ENCODE data around the gene SETX.
"Not testable (repeated sequence)": the region's sequence is repeated elsewhere in the genome, so short reads cannot be mapped to it uniquely, and the experiment has no call there.

The SETX gene

GRCh38 chr9:132354637-132355355, at the start of gene SETX:
SETX (minus strand) TSS chr9:132354986; CDS start chr9:132349428, 5,558 bp downstream.
- in situ Hi-C loops (cut with MboI; ENCODE audit: low sequenced_read_pairs): no loop called here

GRCh38 chr9:132404228-132404881, 49.6 kb upstream of the SETX start:
- in situ Hi-C loops (cut with MboI; ENCODE audit: low sequenced_read_pairs): no loop called here

GRCh38 chr9:132401824-132402223, 47.0 kb upstream of the SETX start:
- in situ Hi-C loops (cut with MboI; ENCODE audit: low sequenced_read_pairs): no loop called here

GRCh38 chr9:132395560-132395959, 40.8 kb upstream of the SETX start:
- in situ Hi-C loops (cut with MboI; ENCODE audit: low sequenced_read_pairs): no loop called here

GRCh38 chr9:132391449-132391848, 36.7 kb upstream of the SETX start:
- in situ Hi-C loops (cut with MboI; ENCODE audit: low sequenced_read_pairs): no loop called here

GRCh38 chr9:132390966-132391365, 36.2 kb upstream of the SETX start:
- in situ Hi-C loops (cut with MboI; ENCODE audit: low sequenced_read_pairs): no loop called here

- in situ Hi-C loops (cut with MboI; ENCODE audit: low sequenced_read_pairs): no loop called here
Observed at GRCh38 chr9:132387133-132387532, 32.3 kb upstream of the SETX start.

GRCh38 chr9:132384376-132384775, 29.6 kb upstream of the SETX start:
- in situ Hi-C loops (cut with MboI; ENCODE audit: low sequenced_read_pairs): no loop called here

GRCh38 chr9:132383462-132383883, 28.7 kb upstream of the SETX start:
- in situ Hi-C loops (cut with MboI; ENCODE audit: low sequenced_read_pairs): no loop called here

- in situ Hi-C loops (cut with MboI; ENCODE audit: low sequenced_read_pairs): no loop called here
Observed at GRCh38 chr9:132381966-132382541, 27.3 kb upstream of the SETX start.

GRCh38 chr9:132378416-132378815, 23.6 kb upstream of the SETX start:
- in situ Hi-C loops (cut with MboI; ENCODE audit: low sequenced_read_pairs): not testable (repeated sequence)

GRCh38 chr9:132377769-132378168, 23.0 kb upstream of the SETX start:
- in situ Hi-C loops (cut with MboI; ENCODE audit: low sequenced_read_pairs): not testable (repeated sequence)

GRCh38 chr9:132372177-132373095, 17.6 kb upstream of the SETX start:
- in situ Hi-C loops (cut with MboI; ENCODE audit: low sequenced_read_pairs): no loop called here

GRCh38 chr9:132370592-132370991, 15.8 kb upstream of the SETX start:
- in situ Hi-C loops (cut with MboI; ENCODE audit: low sequenced_read_pairs): no loop called here

- in situ Hi-C loops (cut with MboI; ENCODE audit: low sequenced_read_pairs): no loop called here
Observed at GRCh38 chr9:132369421-132369820, 14.6 kb upstream of the SETX start.

GRCh38 chr9:132367613-132368313, 13.0 kb upstream of the SETX start:
- in situ Hi-C loops (cut with MboI; ENCODE audit: low sequenced_read_pairs): no loop called here

- in situ Hi-C loops (cut with MboI; ENCODE audit: low sequenced_read_pairs): no loop called here
Observed at GRCh38 chr9:132366481-132366880, 11.7 kb upstream of the SETX start.

- in situ Hi-C loops (cut with MboI; ENCODE audit: low sequenced_read_pairs): no loop called here
Observed at GRCh38 chr9:132365986-132366385, 11.2 kb upstream of the SETX start.

GRCh38 chr9:132364068-132364467, 9.3 kb upstream of the SETX start:
- in situ Hi-C loops (cut with MboI; ENCODE audit: low sequenced_read_pairs): no loop called here

- in situ Hi-C loops (cut with MboI; ENCODE audit: low sequenced_read_pairs): no loop called here
Observed at GRCh38 chr9:132357764-132358163, 3.0 kb upstream of the SETX start.
